ENCODE measurements around the gene ARAP1. TPM values are rescaled to one million over a fixed set of nuclear protein-coding genes. Genes with fewer than 3 reads are reported as not detected.

ARAP1 gene
- polyA plus RNA-seq, 3 donors = 48.7 to 487 (median 79.0) TPM

DNA sequence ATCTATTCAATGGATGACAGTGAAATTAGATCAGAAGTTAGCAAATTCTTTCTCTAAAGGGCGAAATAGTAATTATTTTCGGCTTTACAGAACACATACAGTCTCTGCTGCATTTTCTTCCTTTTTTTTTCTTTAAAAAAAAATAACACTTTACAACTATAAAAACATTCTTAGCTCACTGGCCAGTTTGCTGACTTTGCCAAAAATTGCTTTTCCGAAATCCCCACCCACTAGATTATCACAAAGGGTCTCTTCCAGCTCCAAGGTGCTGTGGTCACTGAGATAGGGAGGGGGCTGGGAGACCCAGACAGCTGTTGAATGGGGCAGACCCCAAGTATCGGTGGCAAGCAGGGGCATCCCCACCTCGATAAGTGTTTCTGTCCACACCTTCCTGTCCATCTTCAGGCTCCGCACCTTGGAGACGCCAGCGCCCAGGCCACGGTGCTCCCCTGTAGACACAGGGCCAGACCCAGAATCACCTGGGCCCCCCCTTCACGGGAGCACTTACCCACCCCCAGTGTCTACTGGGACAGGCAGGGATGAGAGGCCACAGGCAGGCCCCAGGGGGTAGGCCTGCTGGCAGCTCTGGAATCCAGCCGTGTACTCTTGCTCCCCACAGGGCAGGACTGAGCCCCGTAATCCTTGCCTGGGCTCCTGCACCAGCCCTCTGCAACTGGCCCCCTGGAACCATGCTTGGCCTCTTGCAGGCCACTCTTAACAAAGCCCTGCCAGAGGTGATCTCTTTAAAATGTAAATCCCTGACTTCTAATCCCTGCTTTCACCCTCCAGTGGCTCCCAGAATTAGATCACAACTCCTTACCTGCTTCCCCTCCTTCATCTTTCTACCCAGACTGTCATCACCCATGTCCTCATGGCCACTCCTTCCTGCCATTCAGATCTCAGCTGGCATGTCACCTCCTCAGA, 46.5 kb downstream of the ARAP1 start:
- H3K4me2 ChIP-seq (replicated peaks; ENCODE audit: extremely low read depth, low read length, poor library complexity, severe bottlenecking) = no peak overlapping the region
- no peak overlapping the region for H3K4me3 Mint-ChIP-seq
- peaks cover 0 to 2% (median 2%) of the 10 kb centered on the region in 3 donors for H3K27me3 Mint-ChIP-seq (ENCODE audit: low read depth in 3 of 3)
- H3K27me3 ChIP-seq (ENCODE audit: control insufficient read depth in 2 of 2, insufficient read depth in 2 of 2, low read length in 2 of 2) = no peaks in the 10 kb centered on the region
- no peak overlapping the region for H2AFZ ChIP-seq (ENCODE audit: insufficient read depth, low read depth, low read length, poor library complexity, severe bottlenecking)
- 96% methylated on average over 8 of the region's 12 CpGs for WGBS (ENCODE audit: insufficient coverage)
- peaks cover 91 to 100% of the 10 kb centered on the region in 2 donors for H3K36me3 Mint-ChIP-seq
- intact Hi-C loops (cut with micrococcal nuclease) = no loop called here
- no peaks in the 10 kb centered on the region for H3K4me1 ChIP-seq (ENCODE audit: control insufficient read depth in 1 of 2, insufficient read depth in 2 of 2, low read length in 2 of 2)
- H3K4me3 ChIP-seq (replicated peaks in 1 of 3; ENCODE audit: low read depth in 2 of 3, low read length in 3 of 3) = no peak overlapping the region
- no peaks in the 10 kb centered on the region for H3K9me3 Mint-ChIP-seq
- peaks cover 86% of the 10 kb centered on the region for H3K79me2 ChIP-seq (ENCODE audit: insufficient read depth, low read length)
- H3K27ac Mint-ChIP-seq = peak overlapping the region in 5 of 7 donors; percentile 43 to 87 (median 46)
- no peak overlapping the region for H3K9ac ChIP-seq (ENCODE audit: insufficient read depth, low read length, poor library complexity, severe bottlenecking)
- DNase-seq = no peak
- H3K36me3 ChIP-seq (replicated peaks in 1 of 2; ENCODE audit: control insufficient read depth in 1 of 2, insufficient read depth in 2 of 2, low read length in 2 of 2) = peaks cover 100% of the 10 kb centered on the region in 2 donors
- H4K20me1 ChIP-seq (ENCODE audit: insufficient read depth, low read length) = peaks cover 100% of the 10 kb centered on the region
- H3K4me1 Mint-ChIP-seq = peaks cover 4% of the 10 kb centered on the region
- H3K9me3 ChIP-seq (replicated peaks in 1 of 2; ENCODE audit: control insufficient read depth in 1 of 2, insufficient read depth in 1 of 2, low read length in 2 of 2) = no peaks in the 10 kb centered on the region
- peak overlapping the region in 1 of 2 donors; percentile 24 for H3K27ac ChIP-seq (ENCODE audit: low read depth in 1 of 2, low read length in 2 of 2)
- no peak for TF ChIP-seq CTCF (IDR thresholded peaks at IDR 0.05)

DNA sequence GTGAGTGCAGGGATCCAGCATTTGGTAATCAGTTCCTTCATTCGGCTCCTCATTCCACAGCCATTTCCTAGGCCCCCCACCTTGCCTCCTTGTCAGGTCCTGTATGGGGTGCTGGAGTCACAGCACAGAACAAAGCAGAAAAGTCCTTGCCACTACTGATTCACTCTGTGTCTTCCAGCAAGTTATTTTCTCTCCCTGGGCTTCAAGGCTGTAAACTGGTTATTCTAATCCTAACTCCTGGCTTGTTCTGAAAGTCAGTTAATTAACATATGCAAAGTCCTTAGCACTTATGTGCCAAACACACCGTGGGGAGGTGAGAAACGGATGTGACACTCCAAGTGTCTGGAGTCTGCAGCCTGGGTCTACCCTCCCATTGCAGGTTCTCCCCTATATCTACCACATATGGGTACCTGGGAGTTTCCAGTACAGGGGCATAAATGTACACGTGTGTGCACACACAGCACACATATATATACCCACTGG, 47.4 kb downstream of the ARAP1 start:
- Mint-ChIP-seq H3K4me3 (no peak overlapping the region), H3K9me3 (no peaks in the 10 kb centered on the region), H3K36me3 (peaks cover 93 to 100% of the 10 kb centered on the region in 2 donors), H3K27ac (no peak overlapping the region), H3K27me3 (ENCODE audit: low read depth in 3 of 3) (peaks cover 0 to 2% (median 2%) of the 10 kb centered on the region in 3 donors), H3K4me1 (peaks cover 4% of the 10 kb centered on the region)
- H3K4me3 ChIP-seq (replicated peaks in 1 of 3; ENCODE audit: low read depth in 2 of 3, low read length in 3 of 3) = no peak overlapping the region
- intact Hi-C loops (cut with micrococcal nuclease) = no loop called here
- no peaks in the 10 kb centered on the region for H3K4me1 ChIP-seq (ENCODE audit: control insufficient read depth in 1 of 2, insufficient read depth in 2 of 2, low read length in 2 of 2)
- peaks cover 100% of the 10 kb centered on the region for H4K20me1 ChIP-seq (ENCODE audit: insufficient read depth, low read length)
- H3K79me2 ChIP-seq (ENCODE audit: insufficient read depth, low read length) = peaks cover 83% of the 10 kb centered on the region
- no CpG with 5 or more reads among the region's 4 CpGs for WGBS (ENCODE audit: insufficient coverage)
- H2AFZ ChIP-seq (ENCODE audit: insufficient read depth, low read depth, low read length, poor library complexity, severe bottlenecking) = no peak overlapping the region
- H3K9ac ChIP-seq (ENCODE audit: insufficient read depth, low read length, poor library complexity, severe bottlenecking) = no peak overlapping the region
- DNase-seq = no peak
- no peaks in the 10 kb centered on the region for H3K9me3 ChIP-seq (replicated peaks in 1 of 2; ENCODE audit: control insufficient read depth in 1 of 2, insufficient read depth in 1 of 2, low read length in 2 of 2)
- H3K27ac ChIP-seq (ENCODE audit: low read depth in 1 of 2, low read length in 2 of 2) = peak overlapping the region in 1 of 2 donors; percentile 24
- H3K4me2 ChIP-seq (replicated peaks; ENCODE audit: extremely low read depth, low read length, poor library complexity, severe bottlenecking) = no peak overlapping the region
- TF ChIP-seq CTCF (IDR thresholded peaks at IDR 0.05) = no peak
- no peaks in the 10 kb centered on the region for H3K27me3 ChIP-seq (ENCODE audit: control insufficient read depth in 2 of 2, insufficient read depth in 2 of 2, low read length in 2 of 2)
- H3K36me3 ChIP-seq (replicated peaks in 1 of 2; ENCODE audit: control insufficient read depth in 1 of 2, insufficient read depth in 2 of 2, low read length in 2 of 2) = peaks cover 100% of the 10 kb centered on the region in 2 donors
